Measurements from ENCODE around the gene CAMK2G. TPM values are rescaled to one million over a fixed set of nuclear protein-coding genes. Genes with fewer than 3 reads are reported as not detected.
A peak's percentile ranks its signal among the peaks of the same experiment; 100 is the strongest.

The CAMK2G gene
- total RNA-seq, 2 donors from 2014 or later = 41.9 to 47.8 TPM

DNA sequence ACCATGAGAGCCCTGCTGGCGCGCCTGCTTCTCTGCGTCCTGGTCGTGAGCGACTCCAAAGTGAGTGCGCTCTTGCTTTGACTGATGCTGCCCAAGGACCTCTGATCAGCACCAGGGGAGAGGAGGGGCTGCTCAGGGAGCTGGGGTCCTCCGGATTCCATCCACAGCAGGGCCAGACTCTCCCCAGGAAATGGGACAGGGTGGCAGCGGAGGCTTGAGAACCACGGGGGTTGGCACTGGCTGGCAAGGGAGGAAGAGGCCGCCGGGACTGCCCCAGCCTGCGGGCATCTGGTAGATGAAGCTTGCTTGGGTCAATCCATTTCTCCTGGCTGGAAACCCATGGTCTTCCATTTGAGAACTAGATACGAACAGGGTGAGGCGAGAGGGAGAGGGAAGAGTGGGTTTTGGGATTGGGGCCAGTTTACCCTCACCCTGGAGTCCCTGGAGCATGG, 37.2 kb upstream of the CAMK2G start:
- Histone ChIP-seq H3K4me3 (peak overlapping the region; percentile 47 to 50), H3K36me3 (no peaks in the 10 kb centered on the region), H3K27me3 (replicated peaks; ENCODE audit: insufficient read depth) (no peaks in the 10 kb centered on the region), H3K9me3 (no peaks in the 10 kb centered on the region), H3K4me1 (replicated peaks) (no peaks in the 10 kb centered on the region), H3K27ac (peak overlapping the region; percentile 26 to 49)
- WGBS = 18% methylated on average over 13 of the region's 14 CpGs
- TF ChIP-seq POLR2A (IDR thresholded peaks at IDR 0.05) (no peak), POLR2AphosphoS5 (IDR thresholded peaks at IDR 0.05) (no peak)
- TF ChIP-seq, protein P1, sequence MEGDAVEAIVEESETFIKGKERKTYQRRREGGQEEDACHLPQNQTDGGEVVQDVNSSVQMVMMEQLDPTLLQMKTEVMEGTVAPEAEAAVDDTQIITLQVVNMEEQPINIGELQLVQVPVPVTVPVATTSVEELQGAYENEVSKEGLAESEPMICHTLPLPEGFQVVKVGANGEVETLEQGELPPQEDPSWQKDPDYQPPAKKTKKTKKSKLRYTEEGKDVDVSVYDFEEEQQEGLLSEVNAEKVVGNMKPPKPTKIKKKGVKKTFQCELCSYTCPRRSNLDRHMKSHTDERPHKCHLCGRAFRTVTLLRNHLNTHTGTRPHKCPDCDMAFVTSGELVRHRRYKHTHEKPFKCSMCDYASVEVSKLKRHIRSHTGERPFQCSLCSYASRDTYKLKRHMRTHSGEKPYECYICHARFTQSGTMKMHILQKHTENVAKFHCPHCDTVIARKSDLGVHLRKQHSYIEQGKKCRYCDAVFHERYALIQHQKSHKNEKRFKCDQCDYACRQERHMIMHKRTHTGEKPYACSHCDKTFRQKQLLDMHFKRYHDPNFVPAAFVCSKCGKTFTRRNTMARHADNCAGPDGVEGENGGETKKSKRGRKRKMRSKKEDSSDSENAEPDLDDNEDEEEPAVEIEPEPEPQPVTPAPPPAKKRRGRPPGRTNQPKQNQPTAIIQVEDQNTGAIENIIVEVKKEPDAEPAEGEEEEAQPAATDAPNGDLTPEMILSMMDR (IDR thresholded peaks at IDR 0.05) = no peak
- DNase-seq (ENCODE audit: low spot score) = no peak
- intact Hi-C loops (cut with DNase I) = no loop called here

DNA sequence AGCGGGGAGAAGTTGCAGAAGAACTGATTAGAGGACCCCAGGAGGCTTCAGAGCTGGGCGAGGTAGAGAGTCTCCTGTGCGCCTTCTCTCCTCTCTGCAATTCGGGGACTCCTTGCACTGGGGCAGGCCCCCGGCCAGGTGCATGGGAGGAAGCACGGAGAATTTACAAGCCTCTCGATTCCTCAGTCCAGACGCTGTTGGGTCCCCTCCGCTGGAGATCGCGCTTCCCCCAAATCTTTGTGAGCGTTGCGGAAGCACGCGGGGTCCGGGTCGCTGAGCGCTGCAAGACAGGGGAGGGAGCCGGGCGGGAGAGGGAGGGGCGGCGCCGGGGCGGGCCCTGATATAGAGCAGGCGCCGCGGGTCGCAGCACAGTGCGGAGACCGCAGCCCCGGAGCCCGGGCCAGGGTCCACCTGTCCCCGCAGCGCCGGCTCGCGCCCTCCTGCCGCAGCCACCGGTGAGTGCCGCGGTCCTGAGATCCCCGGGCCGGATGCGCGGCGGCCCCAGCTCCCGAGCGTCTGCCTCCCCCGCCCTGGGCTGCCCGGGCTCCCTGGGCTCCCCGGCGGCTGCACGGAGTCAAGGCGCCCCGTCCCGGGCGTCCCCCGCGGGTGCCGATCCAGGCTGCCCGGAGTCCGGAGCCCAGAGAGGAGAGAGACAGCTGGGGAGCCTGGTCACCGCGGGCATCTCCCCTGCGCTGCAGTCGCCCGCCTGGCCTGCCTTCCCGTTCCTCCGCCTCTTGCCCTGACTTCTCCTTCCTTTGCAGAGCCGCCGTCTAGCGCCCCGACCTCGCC, 36.6 kb upstream of the CAMK2G start, which contains the start of gene PLAU:
Gene PLAU (plus strand): TSS at position 369 of the 789 bp plus-strand sequence. CDS start 424 bp downstream, outside the sequence.
- peak; percentile 25 for DNase-seq (ENCODE audit: low spot score)
- intact Hi-C loops (cut with DNase I) = no loop called here
- H3K4me1 ChIP-seq (replicated peaks) = no peaks in the 10 kb centered on the region
- H3K27ac ChIP-seq = peak within 1 kb of the TSS; percentile 26 to 49
- peak within 1 kb of the TSS; percentile 47 to 50 for H3K4me3 ChIP-seq
- WGBS = under 1% methylated on average over 64 of the region's 74 CpGs
- TF ChIP-seq POLR2A (IDR thresholded peaks at IDR 0.05) = peak; percentile 81
- TF ChIP-seq, protein P1 (IDR thresholded peaks at IDR 0.05) = no peak
- H3K36me3 ChIP-seq = no peaks in the 10 kb centered on the region
- no peaks in the 10 kb centered on the region for H3K9me3 ChIP-seq
- H3K27me3 ChIP-seq (replicated peaks; ENCODE audit: insufficient read depth) = no peaks in the 10 kb centered on the region

DNA sequence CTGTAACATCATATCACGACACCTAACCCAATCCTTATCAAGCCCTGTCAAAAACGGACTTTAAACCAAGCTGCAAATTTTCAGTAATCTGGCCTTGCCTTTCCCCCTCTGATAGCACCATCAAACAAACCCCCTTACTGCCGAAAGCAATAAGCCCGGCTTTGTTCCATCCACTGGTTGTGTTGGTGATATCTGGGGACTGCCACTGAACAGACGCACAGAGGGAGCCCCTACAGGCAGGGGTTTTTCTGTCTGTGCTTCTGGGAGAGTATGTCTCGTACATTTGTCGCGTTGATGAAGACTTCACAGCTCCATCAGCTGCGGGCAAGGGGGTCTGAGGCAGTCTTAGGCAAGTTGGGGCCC, 36.0 kb upstream of the CAMK2G start:
- intact Hi-C loops (cut with DNase I) = no loop called here
- Histone ChIP-seq H3K4me1 (replicated peaks) (no peaks in the 10 kb centered on the region), H3K27me3 (replicated peaks; ENCODE audit: insufficient read depth) (no peaks in the 10 kb centered on the region), H3K4me3 (peak overlapping the region; percentile 47 to 50), H3K36me3 (no peaks in the 10 kb centered on the region), H3K27ac (peak overlapping the region in 1 of 2 donors; percentile 26), H3K9me3 (no peaks in the 10 kb centered on the region)
- TF ChIP-seq POLR2A (IDR thresholded peaks at IDR 0.05) = no peak
- no peak for TF ChIP-seq POLR2AphosphoS5 (IDR thresholded peaks at IDR 0.05)
- TF ChIP-seq, protein P1 (IDR thresholded peaks at IDR 0.05) = no peak
- no peak for DNase-seq (ENCODE audit: low spot score)
- WGBS = 41% methylated on average over 9 of the region's 9 CpGs

DNA sequence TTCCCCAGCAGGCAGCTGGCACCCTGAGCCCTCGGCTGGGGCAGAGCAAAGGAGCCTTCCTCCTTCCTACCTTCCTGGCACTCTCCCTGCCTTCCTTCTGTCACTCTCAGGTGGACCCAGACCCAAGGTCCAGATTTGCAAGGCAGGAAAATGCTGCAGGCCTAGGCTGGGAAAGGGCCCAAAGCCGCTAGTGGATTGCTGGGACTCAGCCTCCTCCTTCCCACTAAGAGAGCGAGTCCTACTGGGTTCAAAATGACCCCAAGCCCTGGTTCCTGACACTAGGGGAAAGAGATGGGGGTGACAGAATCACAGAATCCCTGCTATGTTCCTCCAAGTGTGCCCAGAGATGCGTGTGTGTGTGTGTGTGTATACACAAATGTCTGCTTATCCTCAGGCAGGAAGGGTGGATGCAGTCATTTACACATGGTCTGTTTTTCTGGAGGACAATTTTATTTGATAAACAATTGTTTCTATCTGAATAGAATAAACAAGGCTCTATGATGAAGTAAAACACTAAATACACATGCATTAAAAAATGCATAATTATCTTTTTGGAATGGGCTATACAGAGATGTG, 35.3 kb upstream of the CAMK2G start:
- intact Hi-C loops (cut with DNase I) = no loop called here
- 88% methylated on average over 4 of the region's 4 CpGs for WGBS
- TF ChIP-seq, protein P1 (IDR thresholded peaks at IDR 0.05) = no peak
- no peak for TF ChIP-seq POLR2A (IDR thresholded peaks at IDR 0.05)
- TF ChIP-seq POLR2AphosphoS5 (IDR thresholded peaks at IDR 0.05) = no peak
- Histone ChIP-seq H3K4me3 (no peak overlapping the region), H3K27ac (no peak overlapping the region), H3K4me1 (replicated peaks) (no peaks in the 10 kb centered on the region), H3K9me3 (no peaks in the 10 kb centered on the region), H3K27me3 (replicated peaks; ENCODE audit: insufficient read depth) (no peaks in the 10 kb centered on the region), H3K36me3 (no peaks in the 10 kb centered on the region)
- no peak for DNase-seq (ENCODE audit: low spot score)
